Right lobe of liver (tissue), 4 donors: ENCODE data around the gene RAG1.

ENCODE experiments used
- CTCF ChIP-seq, 4 donors: fragments of 200-600 bp in 3 of 4; fragments of 450-650 bp in 1 of 4; IDR thresholded peaks; one replicate each; pipeline versions ENCODE4 v1.5.1 to v1.8.0; 2016 to 2022; ENCODE audit warnings: antibody characterized with exemption in 4 of 4, mild to moderate bottlenecking in 2 of 4
- POLR2A ChIP-seq: fragments of 450-650 bp; IDR thresholded peaks from one replicate; pipeline ENCODE4 v1.6.1; 2017; ENCODE audit warnings: antibody characterized with exemption, mild to moderate bottlenecking
- donor health status: DM: no; HTN: no; CAD: no.
- donor health status: DM: no; HTN: no; CAD: no.
- donor health status: DM: no; HTN: yes; CAD: no.

- TF ChIP-seq CTCF (IDR thresholded peaks at IDR 0.05) (no peak), POLR2A (no peak)
Observed at GRCh38 chr11:36609383-36609782, 41.6 kb downstream of the RAG1 start.
